ENCODE results near the gene SERTAD3.

Gene SERTAD3

DNA sequence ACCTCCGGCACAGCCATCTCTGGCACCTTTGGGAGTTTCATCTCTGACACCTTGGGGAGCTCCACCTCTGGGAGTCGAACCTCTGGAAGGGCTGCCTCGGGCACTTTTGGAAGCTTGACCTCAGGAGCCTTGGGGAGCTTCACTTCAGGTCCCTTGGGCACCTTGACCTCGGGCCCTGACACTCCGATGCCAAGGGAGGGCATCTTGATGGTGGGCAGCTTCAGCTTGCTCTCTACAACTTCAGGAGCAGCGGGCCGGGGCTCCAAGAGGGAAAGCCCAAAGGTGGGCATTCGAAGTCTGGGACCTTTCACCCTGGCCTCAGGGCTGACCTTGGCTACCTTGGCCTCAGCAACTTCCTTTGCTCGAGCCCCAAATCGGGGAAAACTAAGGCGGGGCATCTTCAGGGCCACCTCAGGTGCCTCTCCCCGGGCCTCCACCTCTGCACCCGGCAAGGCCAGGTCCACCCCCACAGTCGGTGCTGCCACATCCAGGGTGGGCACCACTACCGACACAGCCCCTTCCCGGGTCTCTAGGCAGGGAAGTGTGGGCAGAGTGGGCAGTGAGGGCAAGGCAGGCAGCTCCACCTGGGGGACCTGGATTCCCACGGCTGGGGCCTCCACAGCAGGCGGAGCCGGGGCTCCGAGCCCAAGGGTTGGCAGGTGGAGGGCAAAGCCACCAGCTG lies 47.1 kb downstream of the SERTAD3 start:
- Histone ChIP-seq H3K4me3 (ENCODE audit: low read depth in 1 of 2, low read length in 2 of 2) (no peak overlapping the region), H3K27ac (ENCODE audit: low read length) (no peak overlapping the region), H3K79me2 (ENCODE audit: insufficient read depth, low read length) (no peaks in the 10 kb centered on the region), H4K20me1 (ENCODE audit: insufficient read depth, low read length) (no peaks in the 10 kb centered on the region), H3K9ac (ENCODE audit: low read depth, low read length) (no peak overlapping the region), H2AFZ (ENCODE audit: low read depth, low read length) (no peak overlapping the region), H3K27me3 (ENCODE audit: insufficient read depth, low read length, poor library complexity) (no peaks in the 10 kb centered on the region), H3K36me3 (ENCODE audit: insufficient read depth, low read length) (no peaks in the 10 kb centered on the region), H3K9me3 (ENCODE audit: insufficient read depth, low read length, severe bottlenecking) (no peaks in the 10 kb centered on the region), H3K4me2 (ENCODE audit: insufficient read depth, low read length) (no peak overlapping the region), H3K4me1 (ENCODE audit: insufficient read depth, low read length) (no peaks in the 10 kb centered on the region)
- DNase-seq (no peak), ATAC-seq (ENCODE audit: insufficient read depth, low read depth) (no peak)
- TF ChIP-seq EZH2 (IDR thresholded peaks at IDR 0.05; ENCODE audit: borderline replicate concordance, low read depth, low read length, severe bottlenecking) (no peak), CTCF (IDR thresholded peaks at IDR 0.05; ENCODE audit: borderline replicate concordance, extremely low read depth, low read length, poor library complexity, severe bottlenecking) (no peak)

GRCh38 chr19:40395956-40396355 lies 48.2 kb downstream of the SERTAD3 start:
- no peaks in the 10 kb centered on the region for H3K27me3 ChIP-seq (ENCODE audit: insufficient read depth, low read length, poor library complexity)
- no peaks in the 10 kb centered on the region for H3K9me3 ChIP-seq (ENCODE audit: insufficient read depth, low read length, severe bottlenecking)
- H3K27ac ChIP-seq (ENCODE audit: low read length) = no peak overlapping the region
- no peak for DNase-seq
- no peaks in the 10 kb centered on the region for H3K4me1 ChIP-seq (ENCODE audit: insufficient read depth, low read length)
- H3K4me3 ChIP-seq (ENCODE audit: low read depth in 1 of 2, low read length in 2 of 2) = no peak overlapping the region
- no peak overlapping the region for H3K9ac ChIP-seq (ENCODE audit: low read depth, low read length)
- no peak for TF ChIP-seq EZH2 (IDR thresholded peaks at IDR 0.05; ENCODE audit: borderline replicate concordance, low read depth, low read length, severe bottlenecking)
- no peak for TF ChIP-seq CTCF (IDR thresholded peaks at IDR 0.05; ENCODE audit: borderline replicate concordance, extremely low read depth, low read length, poor library complexity, severe bottlenecking)
- H3K79me2 ChIP-seq (ENCODE audit: insufficient read depth, low read length) = no peaks in the 10 kb centered on the region
- H3K4me2 ChIP-seq (ENCODE audit: insufficient read depth, low read length) = no peak overlapping the region
- no peak overlapping the region for H2AFZ ChIP-seq (ENCODE audit: low read depth, low read length)
- no peak for ATAC-seq (ENCODE audit: insufficient read depth, low read depth)
- no peaks in the 10 kb centered on the region for H4K20me1 ChIP-seq (ENCODE audit: insufficient read depth, low read length)
- H3K36me3 ChIP-seq (ENCODE audit: insufficient read depth, low read length) = no peaks in the 10 kb centered on the region

GRCh38 chr19:40394816-40395210 lies 49.3 kb downstream of the SERTAD3 start:
- Histone ChIP-seq H3K27me3 (ENCODE audit: insufficient read depth, low read length, poor library complexity) (no peaks in the 10 kb centered on the region), H4K20me1 (ENCODE audit: insufficient read depth, low read length) (no peaks in the 10 kb centered on the region), H3K9me3 (ENCODE audit: insufficient read depth, low read length, severe bottlenecking) (no peaks in the 10 kb centered on the region), H3K36me3 (ENCODE audit: insufficient read depth, low read length) (no peaks in the 10 kb centered on the region), H3K79me2 (ENCODE audit: insufficient read depth, low read length) (no peaks in the 10 kb centered on the region), H3K4me3 (ENCODE audit: low read depth in 1 of 2, low read length in 2 of 2) (no peak overlapping the region), H3K4me2 (ENCODE audit: insufficient read depth, low read length) (no peak overlapping the region), H2AFZ (ENCODE audit: low read depth, low read length) (no peak overlapping the region), H3K4me1 (ENCODE audit: insufficient read depth, low read length) (no peaks in the 10 kb centered on the region), H3K9ac (ENCODE audit: low read depth, low read length) (no peak overlapping the region), H3K27ac (ENCODE audit: low read length) (no peak overlapping the region)
- ATAC-seq (ENCODE audit: insufficient read depth, low read depth) (no peak), DNase-seq (no peak)
- TF ChIP-seq EZH2 (IDR thresholded peaks at IDR 0.05; ENCODE audit: borderline replicate concordance, low read depth, low read length, severe bottlenecking) (no peak), CTCF (IDR thresholded peaks at IDR 0.05; ENCODE audit: borderline replicate concordance, extremely low read depth, low read length, poor library complexity, severe bottlenecking) (no peak)
